Vagina (tissue), 2 donors: Measurements from ENCODE around the gene RBBP5.

ENCODE experiments used
- CTCF ChIP-seq, 3 experiments: fragments of 450-650 bp in 2 of 3; fragments of 200-600 bp in 1 of 3; sonication (generic) in 1 of 3; IDR thresholded peaks; one replicate each; pipeline ENCODE4 v1.5.1; 2017 to 2019; ENCODE audit warnings: antibody characterized with exemption in 3 of 3, mild to moderate bottlenecking in 2 of 3, moderate library complexity in 2 of 3
- POLR2A ChIP-seq, 2 donors: fragments of 450-650 bp; IDR thresholded peaks; one replicate each; pipeline ENCODE4 v1.6.1; 2017; ENCODE audit warnings: antibody characterized with exemption in 2 of 2, mild to moderate bottlenecking in 2 of 2, moderate library complexity in 2 of 2
- POLR2AphosphoS5 ChIP-seq, 2 donors: sonication (generic); formaldehyde crosslinking; IDR thresholded peaks; one replicate each; pipeline ENCODE4 v1.9.0; 2017; ENCODE audit warnings: antibody characterized with exemption in 2 of 2, mild to moderate bottlenecking in 2 of 2, low read depth in 1 of 2; ENCODE audit not compliant: insufficient read depth in 1 of 2

- TF ChIP-seq CTCF (IDR thresholded peaks at IDR 0.05) = no peak
- no peak for TF ChIP-seq POLR2A (IDR thresholded peaks at IDR 0.05)
- no peak for TF ChIP-seq POLR2AphosphoS5 (IDR thresholded peaks at IDR 0.05; ENCODE audit: insufficient read depth in 1 of 2, low read depth in 1 of 2)
These were observed 78.6 kb downstream of the RBBP5 start, which contains the start of gene CNTN2 for GRCh38 chr1:205042911-205043806.
